Mesothelial cell of epicardium (in vitro differentiated cells): ENCODE results near the gene CST11. TPM values are rescaled to one million over a fixed set of nuclear protein-coding genes. Genes with fewer than 3 reads are reported as not detected.

Experiments used
- DNase-seq, 2 experiments: peaks; one replicate each; pipeline ENCODE4 v3.0.0; 2021; ENCODE audit warnings: low spot score in 2 of 2; ENCODE audit not compliant: unreplicated experiment in 2 of 2
- H3K27ac Mint-ChIP-seq: 2 replicates; pipeline ENCODE4 v1.8.0; 2021; ENCODE audit warnings: mixed read lengths
- H3K27me3 Mint-ChIP-seq: 2 replicates; pipeline ENCODE4 v1.8.0; 2021; ENCODE audit warnings: low read depth, mixed read lengths
- H3K36me3 Mint-ChIP-seq: 2 replicates; pipeline ENCODE4 v1.8.0; 2021; ENCODE audit warnings: mixed read lengths
- H3K4me1 Mint-ChIP-seq: 2 replicates; pipeline ENCODE4 v1.8.0; 2021; ENCODE audit warnings: mixed read lengths
- H3K4me3 Mint-ChIP-seq: 2 replicates; pipeline ENCODE4 v1.8.0; 2021; ENCODE audit warnings: mild to moderate bottlenecking, moderate library complexity, mixed read lengths
- H3K9me3 Mint-ChIP-seq: 2 replicates; pipeline ENCODE4 v1.8.0; 2021; ENCODE audit warnings: mixed read lengths
- CTCF ChIP-seq: fragments of 200-600 bp; sonication (generic); IDR thresholded peaks from one replicate; pipeline ENCODE4 v1.5.0; 2021; ENCODE audit warnings: antibody characterized with exemption; ENCODE audit not compliant: unreplicated experiment
- total RNA-seq: library from RNA; stranded (reverse); gene quantifications from 3 replicates; pipeline ENCODE4 v1.2.1, GENCODE V29; 2021

Gene CST11
- total RNA-seq, 1 donor from 2014 or later: not detected

GRCh38 chr20:23413862-23414422 is 38.7 kb downstream of the CST11 start:
- no peaks in the 10 kb centered on the region for H3K36me3 Mint-ChIP-seq
- no peak for TF ChIP-seq CTCF
- peak overlapping the region; percentile 30 for H3K27ac Mint-ChIP-seq
- no peak for DNase-seq
- no peaks in the 10 kb centered on the region for H3K9me3 Mint-ChIP-seq
- H3K27me3 Mint-ChIP-seq: no peaks in the 10 kb centered on the region
- H3K4me1 Mint-ChIP-seq: peaks cover 22% of the 10 kb centered on the region
- no peak overlapping the region for H3K4me3 Mint-ChIP-seq

GRCh38 chr20:23412026-23412425 is 40.6 kb downstream of the CST11 start:
- Mint-ChIP-seq H3K27me3 (no peaks in the 10 kb centered on the region), H3K9me3 (peaks cover 4% of the 10 kb centered on the region), H3K27ac (peak overlapping the region; percentile 14), H3K36me3 (no peaks in the 10 kb centered on the region), H3K4me3 (no peak overlapping the region), H3K4me1 (peaks cover 21% of the 10 kb centered on the region)
- TF ChIP-seq CTCF: no peak
- no peak for DNase-seq

GRCh38 chr20:23410916-23411695 is 41.6 kb downstream of the CST11 start:
- H3K27me3 Mint-ChIP-seq: no peaks in the 10 kb centered on the region
- no peaks in the 10 kb centered on the region for H3K36me3 Mint-ChIP-seq
- H3K27ac Mint-ChIP-seq: peak overlapping the region; percentile 68
- no peak for TF ChIP-seq CTCF
- H3K9me3 Mint-ChIP-seq: peaks cover 4% of the 10 kb centered on the region
- H3K4me1 Mint-ChIP-seq: peaks cover 18% of the 10 kb centered on the region
- no peak for DNase-seq
- H3K4me3 Mint-ChIP-seq: no peak overlapping the region

DNA sequence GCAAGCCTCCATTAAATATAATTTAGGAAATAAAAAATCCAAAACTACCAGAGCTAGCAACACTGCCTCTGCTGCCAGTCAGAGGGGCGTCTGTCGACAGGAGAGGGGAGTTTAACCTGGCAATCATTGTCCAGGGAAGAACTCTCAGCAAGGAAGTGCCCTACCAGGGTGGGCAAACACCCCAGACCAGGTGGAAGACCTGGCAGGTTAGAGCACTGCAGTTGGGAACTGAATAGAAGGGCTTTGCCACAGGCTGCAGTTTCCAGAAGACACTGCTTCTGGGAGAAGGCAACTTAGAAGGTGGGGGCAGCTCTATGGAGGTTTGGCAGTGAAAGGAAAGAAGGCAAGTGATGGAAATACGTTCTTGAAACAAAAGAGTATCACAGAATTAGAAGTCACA is 42.9 kb downstream of the CST11 start:
- no peak for TF ChIP-seq CTCF
- Mint-ChIP-seq H3K9me3 (peaks cover 4% of the 10 kb centered on the region), H3K27me3 (no peaks in the 10 kb centered on the region), H3K36me3 (no peaks in the 10 kb centered on the region), H3K4me1 (peaks cover 16% of the 10 kb centered on the region), H3K4me3 (no peak overlapping the region), H3K27ac (no peak overlapping the region)
- DNase-seq: no peak

DNA sequence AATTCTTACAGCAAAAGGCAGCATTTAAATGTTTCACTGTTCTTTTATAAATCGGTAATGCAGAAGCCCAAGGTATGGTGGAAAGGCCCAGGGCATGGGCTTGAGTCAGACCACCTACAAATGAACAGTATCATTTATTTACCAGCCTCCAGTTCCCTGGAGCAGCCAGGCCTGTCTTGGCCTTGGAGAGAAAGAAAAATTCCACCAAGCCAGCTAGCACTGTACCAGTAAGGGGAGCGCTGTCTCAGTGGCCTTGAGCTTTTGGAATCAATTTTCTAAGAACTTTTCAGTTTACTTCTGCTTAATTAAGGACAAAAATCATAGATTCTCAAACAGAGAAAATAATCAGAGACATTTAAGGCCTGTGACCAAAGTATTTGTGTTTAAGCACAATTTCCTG is 43.7 kb downstream of the CST11 start:
- H3K27me3 Mint-ChIP-seq: no peaks in the 10 kb centered on the region
- no peak for DNase-seq
- H3K27ac Mint-ChIP-seq: no peak overlapping the region
- no peak overlapping the region for H3K4me3 Mint-ChIP-seq
- H3K36me3 Mint-ChIP-seq: no peaks in the 10 kb centered on the region
- peaks cover 19% of the 10 kb centered on the region for H3K4me1 Mint-ChIP-seq
- H3K9me3 Mint-ChIP-seq: peaks cover 4% of the 10 kb centered on the region
- TF ChIP-seq CTCF: no peak
